H1 (cell line): ENCODE results near the gene PDZD8. TPM values are rescaled to one million over a fixed set of nuclear protein-coding genes. Genes with fewer than 3 reads are reported as not detected.

Experiments
- CTCF ChIA-PET: fragments of 300-600 bp; sonication (Branson Sonifier 250); formaldehyde crosslinking; loops from one replicate; lab custom pipeline; 2021; ENCODE audit not compliant: partially characterized antibody; lab: Charles Lee
- POLR2A ChIA-PET: fragments of 300-600 bp; sonication (Branson Sonifier 250); formaldehyde crosslinking; loops from one replicate; lab custom pipeline; 2021; ENCODE audit warnings: inconsistent platforms; ENCODE audit not compliant: partially characterized antibody; lab: Charles Lee
- DNase-seq, 2 experiments: peaks; one replicate each; pipeline versions ENCODE4 v3.0.0 to v3.0.0-alpha.2; 2010 to 2022; ENCODE audit warnings: low spot score in 2 of 2, low read depth in 1 of 2, mixed read lengths in 1 of 2
- FAIRE-seq: peaks from 2 replicates; lab custom pipeline; 2011; peaks lifted over from hg19 to GRCh38; lab: Jason Lieb, UNC
- H2AFZ ChIP-seq: 2 replicates; pipeline ENCODE4 v1.8.1; 2012; ENCODE audit warnings: low read length, inconsistent platforms
- H2AK5ac ChIP-seq: 2 replicates; pipeline ENCODE4 v1.6.1; 2013; ENCODE audit warnings: low read depth, low read length
- H2BK120ac ChIP-seq: replicated peaks from 2 replicates; pipeline ENCODE3; 2013; ENCODE audit warnings: low read depth, low read length, inconsistent platforms
- H2BK12ac ChIP-seq: 2 replicates; pipeline ENCODE4 v1.6.1; 2013; ENCODE audit warnings: low read depth, low read length
- H2BK15ac ChIP-seq: 2 replicates; pipeline ENCODE4 v1.6.1; 2013; ENCODE audit warnings: low read length
- H2BK20ac ChIP-seq: 2 replicates; pipeline ENCODE4 v1.6.1; 2013; ENCODE audit warnings: low read length
- H2BK5ac ChIP-seq: 2 replicates; pipeline ENCODE4 v1.6.1; 2013; ENCODE audit warnings: low read depth, low read length
- H3K14ac ChIP-seq: 2 replicates; pipeline ENCODE4 v1.6.1; 2013; ENCODE audit warnings: inconsistent platforms; ENCODE audit not compliant: insufficient read length
- H3K18ac ChIP-seq: 2 replicates; pipeline ENCODE4 v1.6.1; 2013; ENCODE audit warnings: low read length; ENCODE audit errors: extremely low read depth
- H3K23ac ChIP-seq: 2 replicates; pipeline ENCODE4 v1.6.1; 2013; ENCODE audit warnings: inconsistent platforms; ENCODE audit not compliant: insufficient read length
- H3K23me2 ChIP-seq: 2 replicates; pipeline ENCODE4 v1.6.1; 2013; ENCODE audit warnings: low read depth, low read length
- H3K27ac ChIP-seq: 2 replicates; pipeline ENCODE4 v1.6.1; 2011; ENCODE audit warnings: low read depth, low read length, inconsistent platforms
- H3K27me3 ChIP-seq, 4 experiments: replicated peaks in 1 of 4; 1 replicate in 1 of 4; 2 replicates in 3 of 4; pipeline versions ENCODE4 v1.6.1 to v1.8.1; 2011 to 2013; ENCODE audit warnings: low read length in 3 of 4, mild to moderate bottlenecking in 3 of 4, inconsistent platforms in 2 of 4, mixed read lengths in 2 of 4, moderate library complexity in 1 of 4; ENCODE audit not compliant: control insufficient read depth in 3 of 4, insufficient read depth in 3 of 4; ENCODE audit errors: extremely low read depth in 1 of 4
- H3K36me3 ChIP-seq, 4 experiments: 2 replicates each; pipeline versions ENCODE4 v1.6.1 to v1.8.1; 2011 to 2013; ENCODE audit warnings: mild to moderate bottlenecking in 4 of 4, low read length in 3 of 4, moderate library complexity in 2 of 4, control low read depth in 1 of 4, inconsistent platforms in 1 of 4; ENCODE audit not compliant: insufficient read depth in 4 of 4, control insufficient read depth in 2 of 4
- H3K4ac ChIP-seq: replicated peaks from 2 replicates; pipeline ENCODE3; 2013; ENCODE audit warnings: low read length, low read depth, mixed read lengths, inconsistent platforms; ENCODE audit not compliant: insufficient read length
- H3K4me1 ChIP-seq, 4 experiments: replicated peaks in 1 of 4; 1 replicate in 1 of 4; 2 replicates in 3 of 4; pipeline versions ENCODE4 v1.6.1 to v1.8.1; 2011 to 2013; ENCODE audit warnings: low read length in 3 of 4, inconsistent platforms in 2 of 4, mixed read lengths in 1 of 4; ENCODE audit not compliant: insufficient read depth in 4 of 4, control insufficient read depth in 3 of 4
- H3K4me2 ChIP-seq, 2 experiments: 2 replicates each; pipeline versions ENCODE4 v1.6.1 to v1.8.1; 2011 to 2013; ENCODE audit warnings: low read depth in 2 of 2, low read length in 2 of 2, control low read depth in 1 of 2, inconsistent platforms in 1 of 2, mild to moderate bottlenecking in 1 of 2; ENCODE audit not compliant: insufficient read depth in 1 of 2
- H3K4me3 ChIP-seq, 4 experiments: fragments of 200-600, 300-600 bp in 1 of 4; sonication (generic), shearing (Covaris generic), sonication (Bioruptor Twin) in 1 of 4; 2 replicates each; pipeline versions ENCODE4 v1.5.1 to v1.8.1; 2011 to 2016; ENCODE audit warnings: low read length in 4 of 4, low read depth in 3 of 4, control low read depth in 2 of 4, inconsistent platforms in 2 of 4, mild to moderate bottlenecking in 2 of 4, mixed read lengths in 1 of 4, moderate library complexity in 1 of 4; ENCODE audit not compliant: insufficient read depth in 2 of 4; ENCODE audit errors: extremely low read depth in 1 of 4
- H3K56ac ChIP-seq: replicated peaks from 2 replicates; pipeline ENCODE3; 2013; ENCODE audit warnings: low read depth, mild to moderate bottlenecking, mixed read lengths, low read length, inconsistent platforms; ENCODE audit not compliant: insufficient read length
- H3K79me1 ChIP-seq: 2 replicates; pipeline ENCODE4 v1.6.1; 2013; ENCODE audit warnings: low read depth, low read length, control low read depth
- H3K79me2 ChIP-seq, 2 experiments: 2 replicates each; pipeline versions ENCODE4 v1.6.1 to v1.8.1; 2012 to 2013; ENCODE audit warnings: low read length in 2 of 2, mild to moderate bottlenecking in 2 of 2, inconsistent platforms in 1 of 2; ENCODE audit not compliant: insufficient read depth in 2 of 2, control insufficient read depth in 1 of 2
- H3K9ac ChIP-seq, 4 experiments: replicated peaks in 1 of 4; 1 replicate in 1 of 4; 2 replicates in 3 of 4; pipeline versions ENCODE4 v1.6.1 to v1.8.1; 2011 to 2013; ENCODE audit warnings: low read depth in 3 of 4, low read length in 3 of 4, control low read depth in 2 of 4, mild to moderate bottlenecking in 2 of 4, moderate library complexity in 2 of 4, inconsistent platforms in 1 of 4; ENCODE audit errors: extremely low read depth in 1 of 4
- H3K9me3 ChIP-seq, 2 experiments: 2 replicates each; pipeline versions ENCODE4 v1.6.1 to v1.8.1; 2012 to 2013; ENCODE audit warnings: mild to moderate bottlenecking in 2 of 2, moderate library complexity in 2 of 2, control low read depth in 1 of 2, inconsistent platforms in 1 of 2, low read depth in 1 of 2, low read length in 1 of 2, mixed read lengths in 1 of 2; ENCODE audit not compliant: insufficient read depth in 2 of 2
- H4K20me1 ChIP-seq, 2 experiments: replicated peaks in 1 of 2; 2 replicates each; pipeline versions ENCODE3 to v1.8.1; 2011 to 2013; ENCODE audit warnings: inconsistent platforms in 2 of 2, low read length in 2 of 2, mild to moderate bottlenecking in 1 of 2; ENCODE audit not compliant: insufficient read depth in 2 of 2, control insufficient read depth in 1 of 2
- H4K5ac ChIP-seq: 2 replicates; pipeline ENCODE4 v1.6.1; 2013; ENCODE audit warnings: low read length, low read depth, mixed read lengths, inconsistent platforms; ENCODE audit not compliant: insufficient read length
- H4K8ac ChIP-seq: 2 replicates; pipeline ENCODE4 v1.8.0; 2013; ENCODE audit warnings: mild to moderate bottlenecking, moderate library complexity, low read length, inconsistent platforms; ENCODE audit not compliant: insufficient read depth; ENCODE audit errors: extremely low read depth
- H4K91ac ChIP-seq: replicated peaks from 2 replicates; pipeline ENCODE3; 2013; ENCODE audit warnings: low read length, mixed read lengths, inconsistent platforms; ENCODE audit not compliant: insufficient read length
- ASH2L ChIP-seq: fragments of 200-600, 300-600 bp; sonication (generic); IDR thresholded peaks from one replicate; pipeline ENCODE4 v1.7.1; 2017; ENCODE audit warnings: low read length
- BRCA1 ChIP-seq: IDR thresholded peaks from 2 replicates; pipeline ENCODE4 v1.6.1; 2012; ENCODE audit warnings: low read depth, low read length, improper control_type of control experiment
- GABPA ChIP-seq: IDR thresholded peaks from 2 replicates; pipeline ENCODE4 v1.6.1; 2011; ENCODE audit warnings: mild to moderate bottlenecking, low read length, moderate library complexity, borderline replicate concordance; ENCODE audit not compliant: insufficient read depth
- NANOG ChIP-seq: IDR thresholded peaks from 2 replicates; pipeline ENCODE4 v1.6.1; 2011; ENCODE audit warnings: low read length, low read depth, mild to moderate bottlenecking, inconsistent platforms; ENCODE audit not compliant: insufficient read depth, poor library complexity, severe bottlenecking
- NRF1 ChIP-seq: IDR thresholded peaks from 2 replicates; pipeline ENCODE4 v1.6.1; 2011; ENCODE audit warnings: mild to moderate bottlenecking, low read depth, low read length, improper control_type of control experiment
- POU5F1 ChIP-seq: IDR thresholded peaks from 2 replicates; pipeline ENCODE4 v1.6.1; 2011; ENCODE audit warnings: low read depth, mild to moderate bottlenecking, low read length, moderate library complexity
- SAP30 ChIP-seq: fragments of 300-600 bp; sonication (generic); IDR thresholded peaks from 2 replicates; pipeline ENCODE4 v1.7.1; 2012; ENCODE audit warnings: low read length, moderate library complexity, mild to moderate bottlenecking, inconsistent platforms; ENCODE audit not compliant: insufficient read depth, insufficient replicate concordance
- SIN3A ChIP-seq, 2 experiments: IDR thresholded peaks in 1 of 2; conservative IDR thresholded peaks in 1 of 2; 2 replicates each; pipeline ENCODE4 v1.6.1; 2011 to 2012; ENCODE audit warnings: low read length in 2 of 2, improper control_type of control experiment in 1 of 2, low read depth in 1 of 2, mild to moderate bottlenecking in 1 of 2
- SUZ12 ChIP-seq: fragments of 200-600 bp; sonication (generic); IDR thresholded peaks from 2 replicates; pipeline ENCODE4 v1.6.1; 2012; ENCODE audit warnings: mild to moderate bottlenecking, inconsistent platforms, low read length, moderate library complexity, mixed read lengths
- TAF1 ChIP-seq: IDR thresholded peaks from 2 replicates; pipeline ENCODE4 v1.6.1; 2011; ENCODE audit warnings: mild to moderate bottlenecking, low read depth, low read length
- TBP ChIP-seq: IDR thresholded peaks from 2 replicates; pipeline ENCODE4 v1.6.1; 2011; ENCODE audit warnings: low read depth, low read length, improper control_type of control experiment
- TCF12 ChIP-seq: IDR thresholded peaks from 2 replicates; pipeline ENCODE4 v1.6.1; 2011; ENCODE audit warnings: low read depth, mild to moderate bottlenecking, low read length
- TEAD4 ChIP-seq: IDR thresholded peaks from 2 replicates; pipeline ENCODE4 v1.6.1; 2012; ENCODE audit warnings: low read depth, low read length, inconsistent platforms, mixed read lengths
- WGBS, 2 experiments: shearing (Covaris generic) in 1 of 2; methylation state at CpG; one replicate each; pipeline versions ENCODE4 v1.1.6 to v1.1.7; 2013 to 2015; ENCODE audit warnings: low lambda C conversion rate in 2 of 2, mixed read lengths in 2 of 2, inconsistent platforms in 1 of 2, low coverage in 1 of 2, missing lambda C conversion rate in 1 of 2; ENCODE audit not compliant: insufficient replicate concordance in 2 of 2, insufficient coverage in 1 of 2, insufficient read length in 1 of 2; ENCODE audit errors: extremely low coverage in 1 of 2, missing lambda C conversion rate in 1 of 2; 5-methylcytosine and 5-hydroxymethylcytosine counted together
- polyA plus RNA-seq, 7 experiments: library from polyadenylated mRNA; depleted of rRNA in 3 of 7; stranded (reverse) in 5 of 7; unstranded in 2 of 7; fragments of >200 nt in 5 of 7; fragments of 200-250 nt in 2 of 7; gene quantifications; 1 replicate in 5 of 7; 2 replicates in 1 of 7; 4 replicates in 1 of 7; pipeline versions ENCODE4 v1.2.1 to v1.2.3, GENCODE V29; 2011 to 2013; ENCODE audit warnings: missing spikeins in 2 of 7, mixed read lengths in 2 of 7
- total RNA-seq: library from RNA; stranded (reverse); fragmentation: NEBNext Ultra II Directional; extraction: Animal tissue kit (Norgen Biotek cat#: 25700); gene quantifications from 2 replicates; pipeline ENCODE4 v1.2.1, GENCODE V29; 2021
- TF ChIP-seq, protein P1 (sequence below): IDR thresholded peaks from 2 replicates; pipeline ENCODE4 v1.6.1; 2011; ENCODE audit warnings: low read length, improper control_type of control experiment

Gene PDZD8
- total and polyA plus RNA-seq, 2 of the 8 experiments (the other 6 are each of a cell fraction or from before 2014, with no cell fraction given), result 10.9 to 50.1 TPM

- Histone ChIP-seq H2BK5ac (no peak overlapping the region), H3K23me2 (no peaks in the 10 kb centered on the region), H4K5ac (no peak overlapping the region), H4K20me1 (no peaks in the 10 kb centered on the region), H3K36me3 (no peaks in the 10 kb centered on the region), H3K4me2 (no peak overlapping the region), H4K91ac (no peak overlapping the region), H3K79me2 (no peaks in the 10 kb centered on the region), H2BK12ac (no peak overlapping the region), H3K18ac (no peak overlapping the region), H3K9ac (no peak overlapping the region), H3K4me1 (no peaks in the 10 kb centered on the region), H3K14ac (no peak overlapping the region), H2AK5ac (no peak overlapping the region), H3K9me3 (no peaks in the 10 kb centered on the region), H4K8ac (no peak overlapping the region), H2BK15ac (no peak overlapping the region), H3K4me3 (no peak overlapping the region), H3K56ac (no peak overlapping the region), H3K27ac (no peak overlapping the region), H3K27me3 (no peaks in the 10 kb centered on the region), H3K4ac (no peak overlapping the region), H2AFZ (no peak overlapping the region), H2BK20ac (no peak overlapping the region), H3K23ac (no peak overlapping the region), H2BK120ac (no peak overlapping the region), H3K79me1 (no peaks in the 10 kb centered on the region)
- ChIA-PET POLR2A (no interaction called here), CTCF (no interaction called here)
- DNase-seq, result no peak
- no peak for FAIRE-seq
- 100% methylated on average over 3 of the region's 3 CpGs; no CpG with 5 or more reads in 1 of the 2 experiments for WGBS, 2 experiments
- TF ChIP-seq NANOG, result no peak
- TF ChIP-seq TBP, result no peak
- TF ChIP-seq, protein P1, sequence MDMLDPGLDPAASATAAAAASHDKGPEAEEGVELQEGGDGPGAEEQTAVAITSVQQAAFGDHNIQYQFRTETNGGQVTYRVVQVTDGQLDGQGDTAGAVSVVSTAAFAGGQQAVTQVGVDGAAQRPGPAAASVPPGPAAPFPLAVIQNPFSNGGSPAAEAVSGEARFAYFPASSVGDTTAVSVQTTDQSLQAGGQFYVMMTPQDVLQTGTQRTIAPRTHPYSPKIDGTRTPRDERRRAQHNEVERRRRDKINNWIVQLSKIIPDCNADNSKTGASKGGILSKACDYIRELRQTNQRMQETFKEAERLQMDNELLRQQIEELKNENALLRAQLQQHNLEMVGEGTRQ, result no peak
- no peak for TF ChIP-seq BRCA1
- no peak for TF ChIP-seq SUZ12
- no peak for TF ChIP-seq GABPA
- no peak for TF ChIP-seq POU5F1
- no peak for TF ChIP-seq TEAD4
- no peak for TF ChIP-seq TCF12
- no peak for TF ChIP-seq TAF1
- TF ChIP-seq SAP30, result no peak
- TF ChIP-seq SIN3A (conservative IDR thresholded peaks at IDR 0.05 in 1 of 2, IDR thresholded peaks at IDR 0.05 in 1 of 2; ENCODE audit: low read depth in 1 of 2, low read length in 2 of 2), result no peak
- no peak for TF ChIP-seq ASH2L
- no peak for TF ChIP-seq NRF1
Observed at GRCh38 chr10:117400329-117400728, 25.1 kb upstream of the PDZD8 start.
